Measurements from ENCODE around the gene CDK19.

GRCh38 chr6:110693296-110693695 lies 122.0 kb downstream of the CDK19 start:
- TF ChIP-seq, protein P1, sequence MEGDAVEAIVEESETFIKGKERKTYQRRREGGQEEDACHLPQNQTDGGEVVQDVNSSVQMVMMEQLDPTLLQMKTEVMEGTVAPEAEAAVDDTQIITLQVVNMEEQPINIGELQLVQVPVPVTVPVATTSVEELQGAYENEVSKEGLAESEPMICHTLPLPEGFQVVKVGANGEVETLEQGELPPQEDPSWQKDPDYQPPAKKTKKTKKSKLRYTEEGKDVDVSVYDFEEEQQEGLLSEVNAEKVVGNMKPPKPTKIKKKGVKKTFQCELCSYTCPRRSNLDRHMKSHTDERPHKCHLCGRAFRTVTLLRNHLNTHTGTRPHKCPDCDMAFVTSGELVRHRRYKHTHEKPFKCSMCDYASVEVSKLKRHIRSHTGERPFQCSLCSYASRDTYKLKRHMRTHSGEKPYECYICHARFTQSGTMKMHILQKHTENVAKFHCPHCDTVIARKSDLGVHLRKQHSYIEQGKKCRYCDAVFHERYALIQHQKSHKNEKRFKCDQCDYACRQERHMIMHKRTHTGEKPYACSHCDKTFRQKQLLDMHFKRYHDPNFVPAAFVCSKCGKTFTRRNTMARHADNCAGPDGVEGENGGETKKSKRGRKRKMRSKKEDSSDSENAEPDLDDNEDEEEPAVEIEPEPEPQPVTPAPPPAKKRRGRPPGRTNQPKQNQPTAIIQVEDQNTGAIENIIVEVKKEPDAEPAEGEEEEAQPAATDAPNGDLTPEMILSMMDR (conservative IDR thresholded peaks at IDR 0.05): no peak
- no peak for TF ChIP-seq EZH2 (IDR thresholded peaks at IDR 0.05; ENCODE audit: low read depth)

All from PC-9 (cell line).